WTC11 (cell line): ENCODE results near the gene PFDN1. TPM values are rescaled to one million over a fixed set of nuclear protein-coding genes. Genes with fewer than 3 reads are reported as not detected.

Experiments used
- ATAC-seq: fragments of 200-7000 bp; cut with Tn5 transposase; 2 replicates; pipeline ENCODE4 v1.10.0; 2021; ENCODE audit warnings: mild to moderate bottlenecking, moderate library complexity
- CTCF ChIA-PET: fragments of 300-600 bp; sonication (Branson Sonifier 250); formaldehyde crosslinking; loops from one replicate; lab custom pipeline; 2021; ENCODE audit warnings: antibody characterized with exemption; lab: Charles Lee
- POLR2A ChIA-PET: fragments of 350-600 bp; sonication (Branson Sonifier 250); formaldehyde crosslinking; loops from one replicate; lab custom pipeline; 2021; ENCODE audit warnings: antibody characterized with exemption; lab: Charles Lee
- DNase-seq: peaks from one replicate; pipeline ENCODE4 v3.0.0; 2021; ENCODE audit warnings: low spot score
- H3K27ac Mint-ChIP-seq: 2 replicates; pipeline ENCODE4 v1.8.0; 2021; ENCODE audit warnings: mixed read lengths
- H3K27me3 Mint-ChIP-seq: 2 replicates; pipeline ENCODE4 v1.8.0; 2021; ENCODE audit warnings: low read depth, mild to moderate bottlenecking, moderate library complexity, mixed read lengths
- H3K36me3 Mint-ChIP-seq: 2 replicates; pipeline ENCODE4 v1.8.0; 2021; ENCODE audit warnings: mixed read lengths
- H3K4me1 Mint-ChIP-seq: 2 replicates; pipeline ENCODE4 v1.8.0; 2022; ENCODE audit warnings: mixed read lengths
- H3K4me3 Mint-ChIP-seq: 2 replicates; pipeline ENCODE4 v1.8.0; 2021; ENCODE audit warnings: mild to moderate bottlenecking, moderate library complexity, mixed read lengths
- H3K9me3 Mint-ChIP-seq: 2 replicates; pipeline ENCODE4 v1.8.0; 2021; ENCODE audit warnings: mixed read lengths
- ATF6 ChIP-seq: sonication (generic); formaldehyde crosslinking; IDR thresholded peaks from 2 replicates; pipeline ENCODE4 v1.8.1; 2023; ENCODE audit warnings: mild to moderate bottlenecking, missing genetic modification reagents
- CBFB ChIP-seq: sonication (generic); formaldehyde crosslinking; IDR thresholded peaks from 2 replicates; pipeline ENCODE4 v1.8.1; 2022; ENCODE audit warnings: mild to moderate bottlenecking, low read depth, missing genetic modification reagents
- E2F1 ChIP-seq: sonication (generic); formaldehyde crosslinking; IDR thresholded peaks from 2 replicates; pipeline ENCODE4 v1.8.0; 2022; ENCODE audit warnings: mild to moderate bottlenecking, missing genetic modification reagents
- ELF4 ChIP-seq: sonication (generic); formaldehyde crosslinking; IDR thresholded peaks from 2 replicates; pipeline ENCODE4 v1.8.1; 2022; ENCODE audit warnings: low read depth, mild to moderate bottlenecking, moderate library complexity, missing genetic modification reagents
- FOXK1 ChIP-seq: sonication (generic); formaldehyde crosslinking; IDR thresholded peaks from 2 replicates; pipeline ENCODE4 v1.8.0; 2022; ENCODE audit warnings: mild to moderate bottlenecking, moderate library complexity, missing genetic modification reagents
- FOXP4 ChIP-seq: sonication (generic); formaldehyde crosslinking; IDR thresholded peaks from 2 replicates; pipeline ENCODE4 v1.8.0; 2022; ENCODE audit warnings: mild to moderate bottlenecking, missing genetic modification reagents
- NFE2L1 ChIP-seq: sonication (generic); formaldehyde crosslinking; IDR thresholded peaks from 2 replicates; pipeline ENCODE4 v1.8.1; 2023; ENCODE audit warnings: missing genetic modification reagents
- NFYB ChIP-seq: sonication (generic); formaldehyde crosslinking; conservative IDR thresholded peaks from 2 replicates; pipeline ENCODE4 v1.8.0; 2022; ENCODE audit warnings: low read depth, missing genetic modification reagents
- NR2C2 ChIP-seq: sonication (generic); formaldehyde crosslinking; IDR thresholded peaks from 2 replicates; pipeline ENCODE4 v1.8.0; 2022; ENCODE audit warnings: mild to moderate bottlenecking, missing genetic modification reagents
- NR3C1 ChIP-seq: sonication (generic); formaldehyde crosslinking; conservative IDR thresholded peaks from 2 replicates; pipeline ENCODE4 v1.8.1; 2023; ENCODE audit warnings: low read depth, mild to moderate bottlenecking, missing genetic modification reagents
- PREB ChIP-seq: sonication (generic); formaldehyde crosslinking; IDR thresholded peaks from 2 replicates; pipeline ENCODE4 v1.8.1; 2022; ENCODE audit warnings: mild to moderate bottlenecking, missing genetic modification reagents, moderate library complexity, borderline replicate concordance
- SMAD4 ChIP-seq: sonication (generic); formaldehyde crosslinking; IDR thresholded peaks from 2 replicates; pipeline ENCODE4 v1.8.0; 2022; ENCODE audit warnings: mild to moderate bottlenecking, missing genetic modification reagents
- TP53 ChIP-seq: sonication (generic); formaldehyde crosslinking; IDR thresholded peaks from 2 replicates; pipeline ENCODE4 v1.8.1; 2023; ENCODE audit warnings: mild to moderate bottlenecking, missing genetic modification reagents
- ZBTB21 ChIP-seq: sonication (generic); formaldehyde crosslinking; IDR thresholded peaks from 2 replicates; pipeline ENCODE4 v1.8.1; 2023; ENCODE audit warnings: mild to moderate bottlenecking, missing genetic modification reagents, borderline replicate concordance
- ZMAT4 ChIP-seq: fragments of 250-450 bp; sonication (Bioruptor Pico); IDR thresholded peaks from 2 replicates; pipeline ENCODE4 v1.9.0; 2021; ENCODE audit warnings: mild to moderate bottlenecking
- ZNF138 ChIP-seq: sonication (generic); formaldehyde crosslinking; conservative IDR thresholded peaks from 2 replicates; pipeline ENCODE4 v1.8.1; 2022; ENCODE audit warnings: mild to moderate bottlenecking, moderate library complexity, missing genetic modification reagents
- ZNF263 ChIP-seq: sonication (generic); formaldehyde crosslinking; IDR thresholded peaks from 2 replicates; pipeline ENCODE4 v1.8.1; 2022; ENCODE audit warnings: low read depth, mild to moderate bottlenecking, moderate library complexity, missing genetic modification reagents
- ZNF416 ChIP-seq: fragments of 250-450 bp; sonication (Bioruptor Pico); IDR thresholded peaks from 2 replicates; pipeline ENCODE4 v1.9.0; 2021; ENCODE audit warnings: mild to moderate bottlenecking, inconsistent platforms
- ZNF425 ChIP-seq: fragments of 250-450 bp; sonication (Bioruptor Pico); conservative IDR thresholded peaks from 2 replicates; pipeline ENCODE4 v1.9.0; 2021; ENCODE audit warnings: mild to moderate bottlenecking
- ZNF671 ChIP-seq: fragments of 250-450 bp; sonication (Bioruptor Pico); IDR thresholded peaks from 2 replicates; pipeline ENCODE4 v1.8.0; 2021; ENCODE audit warnings: mild to moderate bottlenecking
- total RNA-seq: library from RNA; stranded (reverse); gene quantifications from 3 replicates; pipeline ENCODE4 v1.2.3, GENCODE V29; 2021
- TF ChIP-seq, protein P1 (sequence below): sonication (generic); formaldehyde crosslinking; IDR thresholded peaks from 2 replicates; pipeline ENCODE4 v1.8.1; 2022; ENCODE audit warnings: low read depth, missing genetic modification reagents, borderline replicate concordance
- TF ChIP-seq, protein P2 (sequence below): sonication (generic); formaldehyde crosslinking; conservative IDR thresholded peaks from 2 replicates; pipeline ENCODE4 v1.8.1; 2022; ENCODE audit warnings: mild to moderate bottlenecking, missing genetic modification reagents
- TF ChIP-seq, protein P3 (sequence below): sonication (generic); formaldehyde crosslinking; IDR thresholded peaks from 2 replicates; pipeline ENCODE4 v1.8.1; 2022; ENCODE audit warnings: low read depth, mild to moderate bottlenecking, moderate library complexity, missing genetic modification reagents, borderline replicate concordance
- TF ChIP-seq, protein P4 (sequence below): sonication (generic); formaldehyde crosslinking; IDR thresholded peaks from 2 replicates; pipeline ENCODE4 v1.8.0; 2023; ENCODE audit warnings: missing genetic modification reagents

Gene PFDN1
- total RNA-seq, 1 experiment from 2014 or later, result 44.1 TPM

DNA sequence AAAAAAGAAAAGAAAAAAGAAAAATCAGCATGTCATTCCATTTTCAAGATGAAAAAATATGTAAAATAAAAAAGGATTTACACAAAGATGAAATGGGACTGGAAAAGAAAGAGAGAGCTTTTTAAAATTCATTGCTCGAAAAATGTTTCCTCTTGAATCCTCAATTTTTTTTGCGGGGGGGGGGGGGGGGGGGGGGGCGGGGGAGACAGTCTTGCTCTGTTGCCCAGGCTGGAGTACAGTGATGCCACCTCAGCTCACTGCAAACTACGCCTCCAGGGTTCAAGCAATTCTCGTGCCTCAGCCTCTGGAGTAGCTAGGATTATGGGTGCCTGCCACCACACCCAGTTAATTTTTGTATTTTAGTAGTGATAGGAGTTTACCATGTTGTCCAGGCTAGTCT, 16.5 kb downstream of the PFDN1 start:
- Mint-ChIP-seq H3K9me3 (no peaks in the 10 kb centered on the region), H3K4me3 (no peak overlapping the region), H3K36me3 (no peaks in the 10 kb centered on the region), H3K27me3 (no peaks in the 10 kb centered on the region), H3K4me1 (no peaks in the 10 kb centered on the region), H3K27ac (no peak overlapping the region)
- CTCF ChIA-PET, result interaction anchor here (0.6 to 1.1 kb wide), 5 partner anchors 42 to 769 kb away, joined by 3 to 5 read pairs (median 3); no protein-coding TSS in a partner anchor
- no peak for ATAC-seq
- no peak for TF ChIP-seq NR2C2 (CRISPR knock-in tag)
- no peak for TF ChIP-seq ZBTB21
- TF ChIP-seq ZNF138, result no peak
- TF ChIP-seq, protein P1, sequence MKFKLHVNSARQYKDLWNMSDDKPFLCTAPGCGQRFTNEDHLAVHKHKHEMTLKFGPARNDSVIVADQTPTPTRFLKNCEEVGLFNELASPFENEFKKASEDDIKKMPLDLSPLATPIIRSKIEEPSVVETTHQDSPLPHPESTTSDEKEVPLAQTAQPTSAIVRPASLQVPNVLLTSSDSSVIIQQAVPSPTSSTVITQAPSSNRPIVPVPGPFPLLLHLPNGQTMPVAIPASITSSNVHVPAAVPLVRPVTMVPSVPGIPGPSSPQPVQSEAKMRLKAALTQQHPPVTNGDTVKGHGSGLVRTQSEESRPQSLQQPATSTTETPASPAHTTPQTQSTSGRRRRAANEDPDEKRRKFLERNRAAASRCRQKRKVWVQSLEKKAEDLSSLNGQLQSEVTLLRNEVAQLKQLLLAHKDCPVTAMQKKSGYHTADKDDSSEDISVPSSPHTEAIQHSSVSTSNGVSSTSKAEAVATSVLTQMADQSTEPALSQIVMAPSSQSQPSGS (CRISPR knock-in tag), result no peak
- TF ChIP-seq ZNF671, result no peak
- no peak for TF ChIP-seq FOXK1 (CRISPR knock-in tag)
- no peak for TF ChIP-seq CBFB
- TF ChIP-seq SMAD4 (CRISPR knock-in tag), result no peak
- TF ChIP-seq, protein P2, sequence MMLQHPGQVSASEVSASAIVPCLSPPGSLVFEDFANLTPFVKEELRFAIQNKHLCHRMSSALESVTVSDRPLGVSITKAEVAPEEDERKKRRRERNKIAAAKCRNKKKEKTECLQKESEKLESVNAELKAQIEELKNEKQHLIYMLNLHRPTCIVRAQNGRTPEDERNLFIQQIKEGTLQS (CRISPR knock-in tag), result no peak
- no peak for TF ChIP-seq ZNF425 (CRISPR knock-in tag)
- no peak for TF ChIP-seq FOXP4 (CRISPR knock-in tag)
- no peak for TF ChIP-seq PREB (CRISPR knock-in tag)
- no peak for TF ChIP-seq TP53 (CRISPR knock-in tag)
- TF ChIP-seq NR3C1, result no peak
- TF ChIP-seq ELF4, result no peak
- TF ChIP-seq, protein P3, sequence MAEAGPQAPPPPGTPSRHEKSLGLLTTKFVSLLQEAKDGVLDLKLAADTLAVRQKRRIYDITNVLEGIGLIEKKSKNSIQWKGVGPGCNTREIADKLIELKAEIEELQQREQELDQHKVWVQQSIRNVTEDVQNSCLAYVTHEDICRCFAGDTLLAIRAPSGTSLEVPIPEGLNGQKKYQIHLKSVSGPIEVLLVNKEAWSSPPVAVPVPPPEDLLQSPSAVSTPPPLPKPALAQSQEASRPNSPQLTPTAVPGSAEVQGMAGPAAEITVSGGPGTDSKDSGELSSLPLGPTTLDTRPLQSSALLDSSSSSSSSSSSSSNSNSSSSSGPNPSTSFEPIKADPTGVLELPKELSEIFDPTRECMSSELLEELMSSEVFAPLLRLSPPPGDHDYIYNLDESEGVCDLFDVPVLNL (CRISPR knock-in tag), result no peak
- POLR2A ChIA-PET, result interaction anchor here (0.7 kb wide), 1 partner anchor 49 kb away, joined by 4 read pairs; no protein-coding TSS in a partner anchor
- no peak for DNase-seq

GRCh38 chr5:140284013-140284412, 18.9 kb downstream of the PFDN1 start:
- no peak overlapping the region for H3K27ac Mint-ChIP-seq
- 0 out of 2 replicates have a peak, but pooled peaks cover 3% of the 10 kb centered on the region for H3K36me3 Mint-ChIP-seq
- POLR2A ChIA-PET, result no interaction called here
- ATAC-seq, result no peak
- H3K4me3 Mint-ChIP-seq, result no peak overlapping the region
- DNase-seq, result no peak
- no peaks in the 10 kb centered on the region for H3K9me3 Mint-ChIP-seq
- no peaks in the 10 kb centered on the region for H3K4me1 Mint-ChIP-seq
- CTCF ChIA-PET, result interaction anchor here (1.3 kb wide), 1 partner anchor 79 kb away, joined by 3 read pairs; no protein-coding TSS in a partner anchor
- H3K27me3 Mint-ChIP-seq, result no peaks in the 10 kb centered on the region
- no peak for TF ChIP-seq ATF6 (CRISPR knock-in tag)
- no peak for TF ChIP-seq ZNF416 (CRISPR knock-in tag)
- TF ChIP-seq ZMAT4 (CRISPR knock-in tag), result no peak
- TF ChIP-seq NFE2L1 (CRISPR knock-in tag), result no peak
- no peak for TF ChIP-seq SMAD4 (CRISPR knock-in tag)
- TF ChIP-seq ZNF263 (CRISPR knock-in tag), result no peak
- no peak for TF ChIP-seq NFYB
- TF ChIP-seq, protein P4, sequence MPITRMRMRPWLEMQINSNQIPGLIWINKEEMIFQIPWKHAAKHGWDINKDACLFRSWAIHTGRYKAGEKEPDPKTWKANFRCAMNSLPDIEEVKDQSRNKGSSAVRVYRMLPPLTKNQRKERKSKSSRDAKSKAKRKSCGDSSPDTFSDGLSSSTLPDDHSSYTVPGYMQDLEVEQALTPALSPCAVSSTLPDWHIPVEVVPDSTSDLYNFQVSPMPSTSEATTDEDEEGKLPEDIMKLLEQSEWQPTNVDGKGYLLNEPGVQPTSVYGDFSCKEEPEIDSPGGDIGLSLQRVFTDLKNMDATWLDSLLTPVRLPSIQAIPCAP (CRISPR knock-in tag), result no peak
- no peak for TF ChIP-seq E2F1
